ENCODE measurements around the gene GOLGA8N.

The GOLGA8N gene

DNA sequence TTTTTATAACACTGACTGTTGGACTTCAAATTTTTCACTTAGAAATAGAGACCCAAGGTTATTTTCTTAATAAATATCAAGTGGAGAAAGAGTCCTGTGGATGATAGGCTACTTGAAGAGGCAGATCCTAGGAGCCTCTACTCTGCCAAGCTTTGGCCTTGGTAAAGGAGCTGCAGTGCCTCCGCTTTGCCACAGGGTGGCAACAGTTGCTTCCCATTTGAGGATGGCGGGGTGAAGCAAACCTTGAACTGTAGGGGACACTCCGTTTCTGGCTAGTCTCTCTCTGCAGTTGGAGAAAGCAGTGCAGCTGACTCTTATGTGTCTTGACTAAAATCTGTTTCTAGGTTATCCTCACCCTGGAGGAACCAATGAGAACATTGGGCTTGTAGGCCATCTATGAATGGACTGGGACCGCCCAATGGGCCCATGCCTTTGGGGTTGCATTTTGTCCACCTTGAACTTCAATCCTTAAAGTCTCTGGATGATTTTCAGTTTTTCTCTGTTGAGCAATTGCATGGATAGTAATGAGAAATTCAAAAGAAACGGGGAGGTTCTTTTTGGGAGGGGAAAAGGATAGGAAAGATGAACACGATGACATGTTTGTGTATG, 58.1 kb downstream of the GOLGA8N start:
- DNase-seq (ENCODE audit: low read depth): no peak

DNA sequence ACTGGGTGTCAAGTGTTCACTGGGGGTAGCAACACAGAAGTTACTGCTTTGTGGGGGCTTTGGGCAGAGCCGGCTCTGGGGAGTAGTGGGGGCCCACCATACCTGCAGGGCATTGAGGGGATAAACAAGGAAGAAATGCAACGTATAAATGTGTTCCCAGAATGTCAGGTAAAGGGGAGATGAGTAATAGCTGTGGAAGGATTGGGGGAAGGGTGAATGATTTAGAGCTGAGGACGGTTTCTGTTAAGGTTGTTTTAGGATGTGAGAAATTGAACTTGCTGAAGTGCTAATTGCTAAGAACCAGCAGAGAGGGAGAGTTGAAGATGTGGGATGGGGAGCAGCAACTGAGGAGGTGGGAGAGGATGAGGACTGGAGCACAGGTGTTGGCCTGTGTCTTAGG, 58.9 kb downstream of the GOLGA8N start:
- DNase-seq (ENCODE audit: low read depth): no peak

DNA sequence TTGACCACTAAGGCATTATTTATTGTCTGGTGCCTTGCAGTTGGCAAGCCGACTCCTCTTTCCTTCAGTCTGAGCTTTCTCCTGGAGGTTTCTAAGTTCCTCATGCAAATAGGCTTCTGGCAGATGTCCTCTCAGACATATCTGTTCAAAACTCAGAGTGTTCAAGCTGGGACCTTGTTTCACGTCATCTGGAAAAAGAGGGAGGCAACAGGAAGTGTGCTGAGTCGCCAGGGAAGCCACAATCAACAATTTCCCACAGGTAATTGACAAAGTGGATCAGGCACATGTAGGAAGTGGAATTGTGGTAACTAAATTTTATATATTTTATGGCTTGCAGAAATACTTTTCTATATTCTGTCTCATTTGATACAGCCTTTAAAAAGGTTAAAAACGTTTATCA, 62.8 kb downstream of the GOLGA8N start:
- DNase-seq (ENCODE audit: low read depth): no peak

DNA sequence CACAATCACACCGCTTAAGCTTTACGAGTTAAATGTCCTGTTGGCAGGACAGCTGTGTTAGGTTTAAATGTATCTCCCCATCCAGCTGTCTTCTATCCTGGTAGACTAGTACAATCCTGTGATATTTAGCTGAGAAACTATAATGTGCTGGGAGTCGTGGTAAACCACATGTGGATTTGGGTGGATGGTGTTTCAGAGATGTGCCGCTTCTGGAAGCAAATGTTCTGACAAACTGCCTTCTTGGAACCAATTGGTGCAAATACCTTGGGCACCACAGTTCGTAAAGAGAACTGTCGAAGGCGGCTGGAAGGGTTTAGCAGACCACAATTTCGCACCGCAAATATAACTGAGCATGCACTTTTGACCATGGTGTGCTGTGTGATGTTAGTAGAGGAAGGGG, 63.2 kb downstream of the GOLGA8N start:
- DNase-seq (ENCODE audit: low read depth): no peak

Measured in T-helper 22 cell (primary cell).